EH (cell line): ENCODE data around the gene PRKCD.

ENCODE experiments used
- DNase-seq: peaks from one replicate; pipeline ENCODE4 v3.0.0-alpha.2; 2015; ENCODE audit warnings: low read depth

PRKCD gene

DNA sequence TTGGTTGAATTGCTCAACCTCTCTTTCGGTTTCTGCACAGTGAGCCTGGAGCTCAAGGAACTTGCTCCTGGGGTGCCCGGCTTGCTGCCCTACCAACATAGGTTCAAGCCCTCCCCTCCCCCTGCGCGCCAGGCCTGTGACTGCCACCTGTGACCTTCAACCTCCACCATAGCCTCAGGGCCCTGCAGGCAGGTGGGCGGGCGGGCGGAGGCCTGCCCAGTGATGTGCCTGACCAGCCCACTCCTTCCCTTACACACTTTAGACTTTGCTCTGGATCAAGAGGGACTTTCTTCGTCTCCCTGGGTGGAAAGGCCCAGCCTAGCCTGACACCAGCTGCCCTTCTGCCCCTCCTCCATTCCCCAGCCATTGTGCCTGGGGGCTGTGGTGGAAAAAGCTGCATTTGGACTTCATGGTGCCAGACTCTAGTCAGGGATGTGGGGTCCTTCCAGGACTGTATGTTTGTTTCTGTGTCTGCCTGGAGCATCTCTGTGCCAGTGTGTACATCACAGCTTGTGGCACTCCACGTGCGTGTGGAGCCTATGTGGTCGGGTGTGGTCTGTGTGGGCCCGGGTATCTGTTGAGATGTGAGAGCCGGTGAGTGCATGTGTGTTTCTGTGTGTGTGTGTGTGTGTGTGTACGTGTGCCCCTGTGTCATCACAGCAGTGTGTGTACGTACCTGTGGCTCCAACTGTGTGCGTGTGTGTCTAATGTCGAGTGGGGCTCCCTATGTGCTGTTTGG is 9.5 kb downstream of the PRKCD start:
- DNase-seq, result no peak

DNA sequence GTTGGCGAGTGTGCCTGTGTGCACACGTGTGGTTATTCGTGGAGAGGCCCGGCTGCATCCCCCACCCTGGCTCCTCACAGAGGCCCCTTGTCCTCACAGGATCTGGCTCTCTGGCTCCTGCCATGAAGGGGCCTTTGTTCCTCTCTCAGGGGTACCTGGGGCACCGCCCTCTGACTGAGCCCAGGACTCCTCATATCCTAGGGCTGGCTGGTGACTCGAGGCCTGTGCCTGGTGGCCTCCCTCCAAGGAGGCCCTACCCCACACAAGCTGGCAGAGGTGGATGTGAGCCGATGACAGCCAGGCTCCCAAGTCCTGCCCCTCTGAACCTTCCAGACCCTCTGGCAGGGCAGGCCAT is 10.0 kb downstream of the PRKCD start:
- DNase-seq, result no peak

DNA sequence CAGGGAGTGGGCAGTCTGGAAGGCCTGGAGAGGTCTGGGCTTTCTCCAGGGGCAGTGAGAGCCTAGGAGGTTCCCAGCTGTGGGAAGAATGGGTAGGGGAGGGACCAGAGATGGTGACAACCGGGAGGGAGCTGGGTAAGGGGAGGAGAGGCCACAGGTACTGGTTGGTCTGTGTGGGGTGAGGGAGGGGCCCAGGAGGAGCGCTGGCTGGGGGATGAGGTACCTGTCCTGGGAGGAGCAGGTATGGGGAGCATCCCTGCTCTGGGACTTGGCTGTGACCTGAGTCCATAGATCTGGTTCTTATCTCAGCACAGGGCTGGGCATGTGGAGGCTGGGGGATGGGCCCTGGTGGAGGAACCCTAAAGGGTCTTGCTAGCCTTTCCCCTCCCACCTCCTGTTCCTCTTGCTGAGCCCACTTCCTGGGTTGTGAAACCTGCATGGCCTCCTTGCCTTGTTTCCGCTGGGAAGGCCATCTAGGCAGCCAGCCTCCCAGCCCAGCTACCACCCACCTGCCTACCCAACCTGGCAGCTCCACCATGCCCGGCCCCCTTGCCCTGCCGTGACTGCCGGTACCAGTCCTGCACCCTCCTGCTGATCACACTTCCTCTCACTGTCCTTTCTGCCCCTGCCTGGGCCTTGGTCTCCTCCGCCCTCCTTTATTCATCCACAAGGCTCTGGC is 11.0 kb downstream of the PRKCD start:
- no peak for DNase-seq

- DNase-seq, result no peak
Observed at GRCh38 chr3:53173107-53173506, 12.1 kb downstream of the PRKCD start.

GRCh38 chr3:53174346-53175250 is 13.6 kb downstream of the PRKCD start:
- no peak for DNase-seq

GRCh38 chr3:53175613-53176540 is 14.9 kb downstream of the PRKCD start:
- no peak for DNase-seq

DNA sequence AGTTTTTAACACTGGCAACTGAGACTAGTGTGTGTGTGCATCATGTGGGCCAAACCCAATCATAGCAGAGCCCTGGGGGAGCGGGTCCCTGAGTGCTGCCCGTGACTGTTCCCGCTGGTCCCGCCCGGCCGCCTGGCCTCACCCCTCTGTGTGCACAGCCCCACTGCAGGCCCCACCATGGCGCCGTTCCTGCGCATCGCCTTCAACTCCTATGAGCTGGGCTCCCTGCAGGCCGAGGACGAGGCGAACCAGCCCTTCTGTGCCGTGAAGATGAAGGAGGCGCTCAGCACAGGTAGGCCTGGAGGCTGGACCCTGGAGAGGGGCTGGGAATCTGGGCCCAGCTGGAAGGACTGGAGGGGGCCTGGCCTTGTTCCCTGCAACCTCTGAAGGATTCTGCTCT is 17.2 kb downstream of the PRKCD start:
- no peak for DNase-seq

GRCh38 chr3:53179580-53179979 is 18.6 kb downstream of the PRKCD start:
- no peak for DNase-seq

DNA sequence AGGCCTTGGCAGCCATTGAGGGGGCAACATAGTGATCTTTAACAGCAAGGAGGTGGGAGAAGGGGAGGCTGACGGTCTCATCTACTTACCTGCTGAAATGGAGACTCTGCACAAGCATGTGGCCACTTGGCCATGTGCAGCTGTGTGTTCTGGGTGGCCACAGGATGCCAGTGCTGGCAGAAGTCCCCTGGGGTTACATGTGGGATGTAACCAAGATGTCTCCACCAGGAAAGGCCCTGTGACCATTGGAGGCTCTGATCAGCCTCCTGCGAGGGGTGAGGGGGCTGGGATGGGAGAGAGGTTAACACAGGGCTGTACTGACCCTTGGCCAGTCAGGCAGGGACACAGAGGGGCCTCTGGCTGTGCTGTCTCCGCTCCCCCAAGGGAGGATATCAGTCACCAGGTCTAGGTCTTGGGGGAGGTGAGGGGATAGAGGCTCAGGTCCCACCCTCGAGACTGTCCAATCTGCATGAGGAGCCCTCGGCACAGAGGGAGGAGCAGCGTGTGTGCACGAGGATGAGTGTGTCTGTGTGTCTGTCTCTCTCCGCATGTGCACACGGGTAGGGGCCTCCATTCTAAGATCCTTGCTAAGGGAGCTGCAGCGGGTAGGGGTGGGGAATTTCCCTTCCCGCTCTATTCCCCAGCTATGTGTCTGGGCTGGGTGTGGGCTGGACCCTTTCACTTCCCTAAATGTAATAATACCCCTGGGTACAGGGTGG is 19.5 kb downstream of the PRKCD start:
- no peak for DNase-seq

- no peak for DNase-seq
Observed at GRCh38 chr3:53181024-53181371, 20.0 kb downstream of the PRKCD start.

GRCh38 chr3:53181528-53181927 is 20.5 kb downstream of the PRKCD start:
- no peak for DNase-seq

- no peak for DNase-seq
Observed at GRCh38 chr3:53182764-53183355, 21.9 kb downstream of the PRKCD start.

- DNase-seq, result no peak
Observed at GRCh38 chr3:53183514-53183913, 22.5 kb downstream of the PRKCD start.

GRCh38 chr3:53184701-53185100 is 23.7 kb downstream of the PRKCD start:
- DNase-seq, result no peak

DNA sequence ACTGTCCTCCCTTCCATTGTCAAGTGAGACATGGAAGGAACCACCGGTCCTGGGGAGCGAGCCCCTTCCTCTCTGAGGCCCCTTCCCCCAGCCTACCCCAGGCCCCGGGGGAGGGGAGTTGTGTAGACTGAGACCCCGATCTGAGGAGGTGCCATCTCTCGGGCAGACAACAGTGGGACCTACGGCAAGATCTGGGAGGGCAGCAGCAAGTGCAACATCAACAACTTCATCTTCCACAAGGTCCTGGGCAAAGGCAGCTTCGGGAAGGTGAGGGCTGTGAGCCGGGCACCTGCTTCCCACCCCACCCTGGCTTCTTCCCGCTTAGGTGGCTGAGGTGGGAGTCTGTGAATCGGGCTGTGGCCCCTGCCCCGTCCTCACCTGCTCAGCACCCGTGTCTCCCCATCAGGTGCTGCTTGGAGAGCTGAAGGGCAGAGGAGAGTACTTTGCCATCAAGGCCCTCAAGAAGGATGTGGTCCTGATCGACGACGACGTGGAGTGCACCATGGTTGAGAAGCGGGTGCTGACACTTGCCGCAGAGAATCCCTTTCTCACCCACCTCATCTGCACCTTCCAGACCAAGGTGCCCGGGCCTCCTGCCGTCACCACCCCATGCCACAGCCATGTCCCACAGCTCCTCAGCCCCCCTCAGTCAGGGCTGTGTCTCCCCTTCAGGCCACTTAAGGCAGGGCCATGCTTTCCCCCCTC is 24.9 kb downstream of the PRKCD start:
- no peak for DNase-seq

DNA sequence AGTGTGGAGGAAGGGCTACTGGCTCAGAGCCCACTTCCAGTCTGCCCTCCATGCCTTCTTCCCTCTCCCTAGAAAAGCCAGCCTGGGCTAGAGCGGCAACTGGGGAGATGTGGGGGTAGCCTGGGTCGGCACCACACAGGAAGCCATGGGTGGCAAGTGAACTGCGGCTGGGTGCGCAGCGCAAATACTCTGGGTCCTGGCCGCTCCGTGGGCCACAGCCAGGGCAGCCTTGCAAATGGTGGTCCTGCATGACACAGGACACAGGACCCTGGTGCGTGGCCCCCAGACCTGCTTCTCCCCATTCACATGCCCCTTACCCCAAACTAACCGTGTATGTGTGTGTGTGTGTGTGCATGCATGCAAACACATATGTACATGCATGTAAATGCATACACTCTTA is 25.7 kb downstream of the PRKCD start:
- DNase-seq, result no peak

- peak; percentile 63 for DNase-seq
Observed at GRCh38 chr3:53187430-53187829, 26.4 kb downstream of the PRKCD start.

DNA sequence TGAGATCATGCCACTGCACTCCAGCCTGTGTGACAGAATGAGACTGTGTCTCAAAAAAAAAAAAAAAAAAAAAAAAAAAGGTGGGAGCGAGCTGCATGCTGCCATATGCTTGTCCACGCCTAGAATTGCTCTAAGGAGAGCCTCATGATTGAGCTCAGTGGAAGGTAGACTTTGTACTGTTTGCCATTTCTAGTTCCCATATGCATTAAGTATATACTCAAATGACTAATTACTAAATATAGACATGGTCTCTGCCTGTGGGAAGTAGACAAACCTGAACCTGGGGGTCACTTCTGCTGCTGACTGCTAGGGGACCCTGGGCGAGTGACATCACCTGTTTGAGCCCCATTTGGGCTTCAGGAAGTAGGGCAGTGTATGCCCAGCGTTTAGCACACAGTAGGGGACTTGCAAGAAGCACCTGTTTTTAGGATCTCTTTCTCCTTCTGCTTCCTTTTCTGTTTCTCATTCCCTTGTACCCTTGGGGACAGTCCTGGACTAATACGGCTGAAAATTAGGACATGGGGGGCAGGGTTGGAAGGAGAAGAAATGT is 27.2 kb downstream of the PRKCD start:
- DNase-seq, result no peak

DNA sequence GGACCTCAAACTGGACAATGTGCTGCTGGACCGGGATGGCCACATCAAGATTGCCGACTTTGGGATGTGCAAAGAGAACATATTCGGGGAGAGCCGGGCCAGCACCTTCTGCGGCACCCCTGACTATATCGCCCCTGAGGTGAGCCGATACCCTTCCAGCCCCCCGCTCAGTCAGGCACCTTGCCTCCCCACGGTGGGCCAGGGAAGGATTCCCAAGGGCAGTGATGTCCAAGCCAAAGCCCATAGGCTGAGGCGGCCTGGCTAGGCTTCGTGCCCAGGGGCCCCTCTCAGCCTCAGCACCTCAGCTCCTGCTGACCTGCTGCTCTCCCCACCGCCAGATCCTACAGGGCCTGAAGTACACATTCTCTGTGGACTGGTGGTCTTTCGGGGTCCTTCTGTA is 27.7 kb downstream of the PRKCD start:
- no peak for DNase-seq

- DNase-seq, result no peak
Observed at GRCh38 chr3:53189276-53189675, 28.3 kb downstream of the PRKCD start.
